ENCODE measurements around the gene DCHS2. TPM values are rescaled to one million over a fixed set of nuclear protein-coding genes. Genes with fewer than 3 reads are reported as not detected.

Gene DCHS2
- total RNA-seq, 1 donor from 2014 or later: not detected

GRCh38 chr4:154360491-154360890 is 131.1 kb downstream of the DCHS2 start:
- no peak overlapping the region for H3K4me3 ChIP-seq (ENCODE audit: low read depth, low read length)
- no peak for TF ChIP-seq CTCF (IDR thresholded peaks at IDR 0.05; ENCODE audit: insufficient read depth, low read length, severe bottlenecking)
- H3K27me3 ChIP-seq (ENCODE audit: control insufficient read depth, insufficient read depth, low read length): no peaks in the 10 kb centered on the region
- no peaks in the 10 kb centered on the region for H3K36me3 ChIP-seq (ENCODE audit: control insufficient read depth, insufficient read depth, low read length)
- DNase-seq (ENCODE audit: low read depth) (no peak), FAIRE-seq (no peak)

- Histone ChIP-seq H3K4me3 (ENCODE audit: low read depth, low read length) (no peak overlapping the region), H3K36me3 (ENCODE audit: control insufficient read depth, insufficient read depth, low read length) (no peaks in the 10 kb centered on the region), H3K27me3 (ENCODE audit: control insufficient read depth, insufficient read depth, low read length) (no peaks in the 10 kb centered on the region)
- DNase-seq (ENCODE audit: low read depth) (no peak), FAIRE-seq (no peak)
- no peak for TF ChIP-seq CTCF (IDR thresholded peaks at IDR 0.05; ENCODE audit: insufficient read depth, low read length, severe bottlenecking)
These were observed 136.7 kb downstream of the DCHS2 start for GRCh38 chr4:154354883-154355282.

GRCh38 chr4:154349829-154350228 is 141.8 kb downstream of the DCHS2 start:
- TF ChIP-seq CTCF (IDR thresholded peaks at IDR 0.05; ENCODE audit: insufficient read depth, low read length, severe bottlenecking): peak; percentile 42
- FAIRE-seq (no peak), DNase-seq (ENCODE audit: low read depth) (peak; percentile 37)
- H3K36me3 ChIP-seq (ENCODE audit: control insufficient read depth, insufficient read depth, low read length): no peaks in the 10 kb centered on the region
- H3K4me3 ChIP-seq (ENCODE audit: low read depth, low read length): no peak overlapping the region
- H3K27me3 ChIP-seq (ENCODE audit: control insufficient read depth, insufficient read depth, low read length): no peaks in the 10 kb centered on the region

GRCh38 chr4:154348657-154349056 is 142.9 kb downstream of the DCHS2 start:
- peak; percentile 43 for FAIRE-seq
- no peak for TF ChIP-seq CTCF (IDR thresholded peaks at IDR 0.05; ENCODE audit: insufficient read depth, low read length, severe bottlenecking)

GRCh38 chr4:154345359-154345758 is 146.2 kb downstream of the DCHS2 start:
- Histone ChIP-seq H3K36me3 (ENCODE audit: control insufficient read depth, insufficient read depth, low read length) (no peaks in the 10 kb centered on the region), H3K27me3 (ENCODE audit: control insufficient read depth, insufficient read depth, low read length) (no peaks in the 10 kb centered on the region), H3K4me3 (ENCODE audit: low read depth, low read length) (no peak overlapping the region)
- no peak for TF ChIP-seq CTCF (IDR thresholded peaks at IDR 0.05; ENCODE audit: insufficient read depth, low read length, severe bottlenecking)
- no peak for DNase-seq (ENCODE audit: low read depth)
- no peak for FAIRE-seq

More at GRCh38 chr4:154348657-154349056, 142.9 kb downstream of the DCHS2 start:
- no peak for DNase-seq (ENCODE audit: low read depth)
- Histone ChIP-seq H3K4me3 (ENCODE audit: low read depth, low read length) (no peak overlapping the region), H3K36me3 (ENCODE audit: control insufficient read depth, insufficient read depth, low read length) (no peaks in the 10 kb centered on the region), H3K27me3 (ENCODE audit: control insufficient read depth, insufficient read depth, low read length) (no peaks in the 10 kb centered on the region)

- H3K27me3 ChIP-seq (ENCODE audit: control insufficient read depth, insufficient read depth, low read length): no peaks in the 10 kb centered on the region
- no peaks in the 10 kb centered on the region for H3K36me3 ChIP-seq (ENCODE audit: control insufficient read depth, insufficient read depth, low read length)
- DNase-seq (ENCODE audit: low read depth) (no peak), FAIRE-seq (no peak)
- no peak for TF ChIP-seq CTCF (IDR thresholded peaks at IDR 0.05; ENCODE audit: insufficient read depth, low read length, severe bottlenecking)
- H3K4me3 ChIP-seq (ENCODE audit: low read depth, low read length): no peak overlapping the region
These were observed 146.9 kb downstream of the DCHS2 start for GRCh38 chr4:154344686-154345085.
